NCI-H187 treated with DMSO at 0.1 percent for 48 hours (cell line): ENCODE results near the gene CHRD.

Experiments used
- DNase-seq: peaks from one replicate; lab custom pipeline; 2025; lab: John Stamatoyannopoulos, UW

The CHRD gene

DNA sequence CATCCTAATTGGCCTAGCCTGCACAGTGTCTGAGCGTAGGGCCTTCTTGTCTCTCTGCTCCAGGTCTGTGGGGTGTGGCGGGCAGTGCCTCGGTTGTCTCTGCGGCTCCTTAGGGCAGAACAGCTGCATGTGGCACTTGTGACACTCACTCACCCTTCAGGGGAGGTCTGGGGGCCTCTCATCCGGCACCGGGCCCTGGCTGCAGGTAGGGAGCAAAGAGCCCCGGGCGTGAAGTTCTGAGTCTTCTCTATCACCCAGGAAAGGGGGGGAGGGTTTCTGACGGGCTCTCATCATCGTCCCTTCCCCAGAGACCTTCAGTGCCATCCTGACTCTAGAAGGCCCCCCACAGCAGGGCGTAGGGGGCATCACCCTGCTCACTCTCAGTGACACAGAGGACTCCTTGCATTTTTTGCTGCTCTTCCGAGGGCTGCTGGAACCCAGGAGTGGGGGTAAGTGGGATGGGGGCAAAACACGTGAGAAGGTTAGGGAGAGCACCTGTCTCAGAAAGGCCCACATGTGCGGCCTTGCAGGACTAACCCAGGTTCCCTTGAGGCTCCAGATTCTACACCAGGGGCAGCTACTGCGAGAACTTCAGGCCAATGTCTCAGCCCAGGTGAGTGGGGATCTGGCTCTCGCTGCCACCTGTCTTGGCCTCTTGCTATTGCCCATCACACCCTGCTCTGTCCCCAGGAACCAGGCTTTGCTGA lies 2.6 kb downstream of the CHRD start:
- no peak for DNase-seq

DNA sequence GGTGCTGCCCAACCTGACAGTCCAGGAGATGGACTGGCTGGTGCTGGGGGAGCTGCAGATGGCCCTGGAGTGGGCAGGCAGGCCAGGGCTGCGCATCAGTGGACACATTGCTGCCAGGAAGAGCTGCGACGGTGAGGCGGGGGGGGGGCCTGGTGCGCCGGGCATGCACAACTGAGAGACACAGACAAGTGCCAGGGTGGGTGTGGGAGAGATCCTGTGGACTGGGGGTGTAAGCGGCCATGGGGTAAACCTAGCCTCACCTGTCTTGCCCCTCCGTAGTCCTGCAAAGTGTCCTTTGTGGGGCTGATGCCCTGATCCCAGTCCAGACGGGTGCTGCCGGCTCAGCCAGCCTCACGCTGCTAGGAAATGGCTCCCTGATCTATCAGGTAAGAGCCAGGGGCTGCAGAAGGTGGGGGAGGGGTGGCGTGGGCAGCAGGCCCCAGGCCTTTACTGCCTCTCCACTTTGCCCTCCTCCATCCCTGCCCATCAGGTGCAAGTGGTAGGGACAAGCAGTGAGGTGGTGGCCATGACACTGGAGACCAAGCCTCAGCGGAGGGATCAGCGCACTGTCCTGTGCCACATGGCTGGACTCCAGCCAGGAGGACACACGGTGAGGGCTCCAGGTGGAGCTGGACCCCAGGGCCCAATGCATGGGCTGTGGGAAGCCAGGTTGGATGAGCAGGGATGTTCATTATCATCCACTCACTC lies 3.3 kb downstream of the CHRD start:
- no peak for DNase-seq

GRCh38 chr3:184384342-184384741 lies 4.5 kb downstream of the CHRD start:
- no peak for DNase-seq

DNA sequence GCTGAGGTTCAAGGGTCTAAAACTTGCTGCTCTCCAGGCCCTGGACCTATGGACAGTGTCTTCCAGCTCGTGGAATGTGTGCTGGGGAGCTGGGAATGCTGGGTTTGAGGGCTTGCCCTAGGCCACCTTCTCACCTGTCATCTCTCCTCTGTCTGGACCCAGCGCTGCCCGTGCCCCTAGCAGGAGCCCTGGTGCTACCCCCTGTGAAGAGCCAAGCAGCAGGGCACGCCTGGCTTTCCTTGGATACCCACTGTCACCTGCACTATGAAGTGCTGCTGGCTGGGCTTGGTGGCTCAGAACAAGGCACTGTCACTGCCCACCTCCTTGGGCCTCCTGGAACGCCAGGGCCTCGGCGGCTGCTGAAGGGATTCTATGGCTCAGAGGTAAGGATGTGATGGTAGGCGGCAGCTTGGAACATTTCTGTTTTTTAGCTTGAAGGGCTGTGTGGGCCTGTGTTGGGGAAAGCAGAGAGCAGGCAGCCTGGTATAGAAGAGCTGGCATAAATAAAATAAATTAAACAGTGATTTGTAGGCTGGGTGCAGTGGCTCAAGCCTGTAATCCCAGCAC lies 5.1 kb downstream of the CHRD start:
- no peak for DNase-seq

DNA sequence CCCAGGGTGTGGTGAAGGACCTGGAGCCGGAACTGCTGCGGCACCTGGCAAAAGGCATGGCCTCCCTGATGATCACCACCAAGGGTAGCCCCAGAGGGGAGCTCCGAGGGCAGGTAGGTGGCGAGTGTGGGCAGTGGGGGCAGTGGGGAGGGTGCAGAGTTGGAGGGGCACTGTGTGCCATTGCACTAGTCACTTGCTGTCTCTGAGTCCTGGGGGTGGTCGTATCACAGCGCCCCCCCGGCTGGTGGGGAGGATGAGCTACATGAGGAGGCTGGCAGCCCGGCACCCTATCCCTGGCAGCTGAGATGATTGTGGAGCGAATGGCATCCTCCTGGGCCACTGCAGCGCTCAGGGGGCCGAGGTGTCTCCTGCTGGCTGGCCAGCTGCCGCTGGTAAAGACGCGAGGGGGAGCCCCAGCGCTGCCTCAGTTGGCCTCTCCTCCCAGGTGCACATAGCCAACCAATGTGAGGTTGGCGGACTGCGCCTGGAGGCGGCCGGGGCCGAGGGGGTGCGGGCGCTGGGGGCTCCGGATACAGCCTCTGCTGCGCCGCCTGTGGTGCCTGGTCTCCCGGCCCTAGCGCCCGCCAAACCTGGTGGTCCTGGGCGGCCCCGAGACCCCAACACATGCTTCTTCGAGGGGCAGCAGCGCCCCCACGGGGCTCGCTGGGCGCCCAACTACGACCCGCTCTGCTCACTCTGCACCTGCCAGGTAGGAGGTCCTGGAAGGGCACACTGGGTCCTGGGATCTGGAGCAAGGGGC lies 6.4 kb downstream of the CHRD start:
- no peak for DNase-seq

DNA sequence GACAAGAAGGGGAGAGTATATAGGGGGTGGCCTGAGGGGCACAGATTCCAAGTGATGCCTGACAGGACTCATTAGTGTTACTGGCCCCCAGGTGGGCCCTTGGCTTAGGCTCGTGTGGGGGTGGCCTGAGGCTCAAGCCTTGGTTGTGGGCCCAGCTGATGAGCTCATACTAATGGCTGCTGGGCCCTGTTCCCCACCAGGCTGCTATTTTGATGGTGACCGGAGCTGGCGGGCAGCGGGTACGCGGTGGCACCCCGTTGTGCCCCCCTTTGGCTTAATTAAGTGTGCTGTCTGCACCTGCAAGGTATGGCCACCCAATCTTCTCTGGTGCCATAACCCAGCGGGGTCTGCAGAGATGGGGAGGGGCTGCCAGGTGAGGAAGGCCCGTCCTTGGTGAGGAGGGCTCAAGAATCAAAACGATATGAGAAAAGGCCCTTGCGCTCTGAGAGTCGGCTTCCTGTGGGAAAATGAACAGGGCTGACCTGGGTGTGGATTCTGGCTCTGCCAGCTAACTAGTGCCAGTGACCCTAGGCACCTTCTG lies 7.4 kb downstream of the CHRD start:
- no peak for DNase-seq

DNA sequence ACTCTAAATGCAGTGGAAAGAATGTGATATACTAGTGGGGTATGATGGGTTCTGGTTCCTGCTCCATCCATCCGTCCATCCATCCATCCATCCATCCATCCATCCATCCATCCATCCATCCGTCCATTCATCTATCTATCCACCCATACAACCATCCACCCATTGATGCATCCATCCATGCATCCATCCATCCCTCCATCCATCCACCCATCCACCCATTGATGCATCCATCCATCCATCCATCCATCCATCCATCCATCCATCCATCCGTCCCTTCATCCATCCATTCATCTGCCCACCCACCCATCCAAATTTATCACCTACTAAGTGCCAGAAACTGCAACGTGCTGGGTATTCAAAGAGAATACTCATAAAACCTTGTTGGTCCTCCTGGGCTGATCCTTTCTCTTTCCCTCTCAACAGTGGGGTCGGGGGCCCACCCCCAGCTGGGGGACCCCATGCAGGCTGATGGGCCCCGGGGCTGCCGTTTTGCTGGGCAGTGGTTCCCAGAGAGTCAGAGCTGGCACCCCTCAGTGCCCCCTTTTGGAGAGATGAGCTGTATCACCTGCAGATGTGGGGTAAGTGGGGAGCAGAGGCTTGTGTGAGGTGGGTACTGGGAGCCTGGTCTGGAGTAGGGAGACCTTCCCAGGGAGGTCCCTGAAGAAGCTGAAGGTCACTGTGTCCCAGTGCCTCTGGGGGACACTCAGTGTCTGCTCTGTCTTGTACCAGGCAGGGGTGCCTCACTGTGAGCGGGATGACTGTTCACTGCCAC lies 8.5 kb downstream of the CHRD start:
- DNase-seq = no peak

DNA sequence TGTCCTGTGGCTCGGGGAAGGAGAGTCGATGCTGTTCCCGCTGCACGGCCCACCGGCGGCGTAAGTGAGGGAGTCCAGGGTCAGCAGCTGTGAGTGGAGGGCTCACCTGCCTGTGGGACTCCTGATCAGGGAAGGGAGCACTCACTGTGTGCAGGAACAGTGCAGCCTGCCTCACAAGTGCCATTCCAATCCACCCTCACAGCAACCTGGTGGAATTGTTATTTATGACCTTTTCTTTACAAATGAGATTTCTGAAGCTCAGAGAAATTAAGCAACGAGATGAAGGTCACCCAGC lies 9.0 kb downstream of the CHRD start:
- no peak for DNase-seq

DNA sequence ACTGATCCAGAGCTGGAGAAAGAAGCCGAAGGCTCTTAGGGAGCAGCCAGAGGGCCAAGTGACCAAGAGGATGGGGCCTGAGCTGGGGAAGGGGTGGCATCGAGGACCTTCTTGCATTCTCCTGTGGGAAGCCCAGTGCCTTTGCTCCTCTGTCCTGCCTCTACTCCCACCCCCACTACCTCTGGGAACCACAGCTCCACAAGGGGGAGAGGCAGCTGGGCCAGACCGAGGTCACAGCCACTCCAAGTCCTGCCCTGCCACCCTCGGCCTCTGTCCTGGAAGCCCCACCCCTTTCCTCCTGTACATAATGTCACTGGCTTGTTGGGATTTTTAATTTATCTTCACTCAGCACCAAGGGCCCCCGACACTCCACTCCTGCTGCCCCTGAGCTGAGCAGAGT lies 9.5 kb downstream of the CHRD start:
- DNase-seq = no peak

- no peak for DNase-seq
Observed at GRCh38 chr3:184389935-184390528, 10.2 kb downstream of the CHRD start.

- no peak for DNase-seq
Observed at GRCh38 chr3:184391266-184391665, 11.4 kb downstream of the CHRD start.

DNA sequence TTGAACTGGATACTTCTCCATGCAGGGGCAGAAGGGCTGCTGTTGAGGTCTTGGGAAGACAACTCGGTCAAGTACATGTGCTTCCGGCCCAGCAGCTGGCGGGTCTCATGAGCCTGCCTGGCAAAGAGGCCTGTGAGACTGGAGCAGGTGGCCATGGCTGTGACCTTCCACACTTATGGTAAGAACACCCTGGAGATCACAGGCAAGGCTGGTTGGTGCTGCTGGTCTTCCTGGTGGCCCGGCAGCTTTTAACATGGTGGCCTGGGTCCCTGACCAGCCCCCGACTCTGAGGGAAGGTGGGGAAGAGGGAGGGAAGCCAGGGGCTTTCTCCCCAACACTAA lies 15.4 kb downstream of the CHRD start:
- DNase-seq = no peak

DNA sequence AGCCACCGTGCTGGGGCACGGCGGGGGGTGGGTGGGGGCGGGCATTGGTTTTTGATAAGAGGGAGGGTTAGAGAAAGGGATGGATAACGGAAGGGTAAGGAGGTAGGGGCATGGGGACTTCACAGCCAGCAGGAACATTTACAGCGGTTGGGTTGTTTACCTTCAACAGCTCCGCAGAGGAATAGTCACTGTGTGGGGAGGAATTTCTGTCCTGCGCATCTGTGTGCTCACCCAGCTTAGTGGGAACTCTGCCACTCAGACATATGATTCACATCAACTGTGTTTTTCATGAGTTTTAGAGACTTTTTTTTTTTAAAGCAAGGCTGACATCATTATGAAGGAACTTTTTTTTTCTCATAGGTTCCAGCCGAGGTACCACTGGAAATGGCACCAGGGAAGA lies 19.6 kb downstream of the CHRD start:
- DNase-seq = no peak

DNA sequence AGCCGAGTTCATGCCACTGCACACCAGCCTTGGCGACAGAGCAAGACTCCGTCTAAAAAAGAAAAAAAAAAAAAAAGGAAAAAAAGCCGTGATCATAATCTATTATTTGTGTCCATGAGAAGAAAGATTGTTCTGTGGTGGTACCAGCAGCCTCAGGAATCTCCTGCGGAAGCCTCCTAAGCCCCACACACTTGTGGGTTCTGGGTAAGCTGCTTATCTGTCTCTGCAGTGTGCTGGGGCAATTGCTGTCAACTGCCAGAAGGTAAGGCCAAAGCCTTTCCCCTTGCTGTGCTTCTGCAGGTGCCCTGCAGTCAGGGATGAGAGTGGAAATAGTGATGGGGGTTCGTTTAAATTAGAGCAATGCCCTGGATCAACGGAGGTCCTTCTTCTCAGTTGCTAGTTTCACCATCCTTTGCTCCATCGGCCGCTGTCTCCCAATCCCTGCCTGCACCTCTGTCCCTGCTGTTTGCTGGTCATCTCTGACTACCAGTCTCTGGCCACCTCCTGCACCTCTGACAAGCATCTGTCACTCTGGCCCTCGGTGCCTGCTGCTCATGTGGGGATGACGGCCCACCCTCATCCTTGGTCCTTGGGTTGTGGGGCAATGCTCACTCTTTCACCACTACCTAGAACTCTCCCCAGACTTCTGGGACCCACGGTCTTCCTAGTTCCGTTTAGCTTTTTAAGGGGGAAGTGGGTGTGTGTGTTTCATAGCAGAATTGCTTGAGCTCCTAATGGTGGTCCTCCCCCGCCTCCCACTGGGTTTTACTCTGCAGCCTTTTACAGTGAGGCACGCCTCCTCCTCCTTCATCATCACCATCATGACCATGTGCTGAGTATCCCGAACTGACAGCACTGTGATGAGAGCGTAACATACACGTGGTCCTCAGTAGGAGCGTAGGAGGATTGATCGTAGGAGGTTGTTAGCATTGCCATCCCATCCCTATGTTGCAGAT lies 25.5 kb downstream of the CHRD start:
- no peak for DNase-seq

GRCh38 chr3:184409331-184409926 lies 29.6 kb downstream of the CHRD start:
- no peak for DNase-seq

- DNase-seq = no peak
Observed at GRCh38 chr3:184409946-184410500, 30.2 kb downstream of the CHRD start.

- no peak for DNase-seq
Observed at GRCh38 chr3:184414418-184415202, 34.8 kb downstream of the CHRD start.

- DNase-seq = no peak
Observed at GRCh38 chr3:184415203-184415490, 35.3 kb downstream of the CHRD start.
